ENCODE data around the gene PIK3CG. TPM values are rescaled to one million over a fixed set of nuclear protein-coding genes. Genes with fewer than 3 reads are reported as not detected.
"Not testable (repeated sequence)": the region's sequence is repeated elsewhere in the genome, so short reads cannot be mapped to it uniquely, and the experiment has no call there.

Gene PIK3CG
- total and polyA plus RNA-seq, 11 donors, result 0.15 to 11.0 (median 1.6) TPM

DNA sequence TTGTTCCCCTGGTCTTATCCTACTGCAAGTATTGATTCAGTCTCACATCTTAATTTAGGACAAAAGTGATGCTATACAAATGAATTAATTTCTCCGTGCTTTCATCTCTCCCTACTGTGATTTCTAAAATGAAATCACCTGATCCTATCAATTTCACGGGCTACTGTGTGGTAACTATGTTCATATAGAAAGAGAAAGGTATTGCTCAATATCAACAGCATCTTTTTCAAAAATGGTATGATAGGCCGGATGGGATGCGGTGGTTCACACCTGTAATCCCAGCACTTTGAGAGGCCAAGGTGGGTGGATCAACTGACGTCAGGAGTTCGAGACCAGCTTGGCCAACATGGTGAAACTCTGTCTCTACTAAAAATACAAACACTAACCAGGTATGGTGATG, 71.2 kb downstream of the PIK3CG start:
- Histone ChIP-seq H3K27me3 (no peaks in the 10 kb centered on the region), H3K4me1 (no peaks in the 10 kb centered on the region), H3K4me3 (no peak overlapping the region), H3K27ac (no peak overlapping the region), H3K36me3 (no peaks in the 10 kb centered on the region), H3K9me3 (no peaks in the 10 kb centered on the region)
- no peak for TF ChIP-seq POLR2A (IDR thresholded peaks at IDR 0.05)
- TF ChIP-seq, protein P1, sequence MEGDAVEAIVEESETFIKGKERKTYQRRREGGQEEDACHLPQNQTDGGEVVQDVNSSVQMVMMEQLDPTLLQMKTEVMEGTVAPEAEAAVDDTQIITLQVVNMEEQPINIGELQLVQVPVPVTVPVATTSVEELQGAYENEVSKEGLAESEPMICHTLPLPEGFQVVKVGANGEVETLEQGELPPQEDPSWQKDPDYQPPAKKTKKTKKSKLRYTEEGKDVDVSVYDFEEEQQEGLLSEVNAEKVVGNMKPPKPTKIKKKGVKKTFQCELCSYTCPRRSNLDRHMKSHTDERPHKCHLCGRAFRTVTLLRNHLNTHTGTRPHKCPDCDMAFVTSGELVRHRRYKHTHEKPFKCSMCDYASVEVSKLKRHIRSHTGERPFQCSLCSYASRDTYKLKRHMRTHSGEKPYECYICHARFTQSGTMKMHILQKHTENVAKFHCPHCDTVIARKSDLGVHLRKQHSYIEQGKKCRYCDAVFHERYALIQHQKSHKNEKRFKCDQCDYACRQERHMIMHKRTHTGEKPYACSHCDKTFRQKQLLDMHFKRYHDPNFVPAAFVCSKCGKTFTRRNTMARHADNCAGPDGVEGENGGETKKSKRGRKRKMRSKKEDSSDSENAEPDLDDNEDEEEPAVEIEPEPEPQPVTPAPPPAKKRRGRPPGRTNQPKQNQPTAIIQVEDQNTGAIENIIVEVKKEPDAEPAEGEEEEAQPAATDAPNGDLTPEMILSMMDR (IDR thresholded peaks at IDR 0.05), result no peak
- intact Hi-C loops (cut with DNase I), result no loop called here
- DNase-seq, result no peak
- no peak for ATAC-seq
- WGBS, 4 donors, result 92 to 95% (median 93%) methylated on average over 6 of the region's 6 CpGs

GRCh38 chr7:106938122-106938521, 73.0 kb downstream of the PIK3CG start:
- intact Hi-C loops (cut with DNase I); H3K9me3 ChIP-seq; H3K27ac ChIP-seq; ATAC-seq; H3K4me1 ChIP-seq; H3K4me3 ChIP-seq; DNase-seq; H3K36me3 ChIP-seq; H3K27me3 ChIP-seq: not testable (repeated sequence)
- 80 to 95% (median 90%) methylated on average over 7 of the region's 7 CpGs for WGBS, 4 donors

DNA sequence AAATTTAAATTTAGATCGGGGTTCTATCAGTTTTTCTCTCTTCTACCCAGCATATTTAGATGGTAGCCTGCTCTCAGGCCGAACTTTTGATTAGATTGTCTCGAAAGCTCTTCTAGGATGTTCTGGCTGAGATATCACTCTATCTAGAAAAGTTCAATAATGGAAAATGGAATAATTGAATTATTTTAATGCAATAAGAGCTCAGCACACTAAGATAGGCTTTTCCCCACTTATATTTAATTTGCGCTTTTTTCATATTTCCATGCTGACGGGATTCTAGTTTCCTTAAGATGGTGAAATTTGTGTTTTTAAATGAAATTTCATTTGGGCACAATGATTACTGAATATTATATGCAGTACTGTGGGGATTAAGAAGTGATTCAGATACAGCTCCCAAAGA, 73.7 kb downstream of the PIK3CG start:
- Histone ChIP-seq H3K27ac (no peak overlapping the region), H3K4me3 (no peak overlapping the region), H3K4me1 (no peaks in the 10 kb centered on the region), H3K9me3 (no peaks in the 10 kb centered on the region), H3K27me3 (no peaks in the 10 kb centered on the region), H3K36me3 (no peaks in the 10 kb centered on the region)
- intact Hi-C loops (cut with DNase I), result no loop called here
- ATAC-seq (no peak), DNase-seq (no peak)
- WGBS, 4 donors, result 89 to 93% (median 91%) methylated on average over 5 of the region's 5 CpGs
- no peak for TF ChIP-seq POLR2A (IDR thresholded peaks at IDR 0.05)
- TF ChIP-seq, protein P1 (IDR thresholded peaks at IDR 0.05), result no peak

DNA sequence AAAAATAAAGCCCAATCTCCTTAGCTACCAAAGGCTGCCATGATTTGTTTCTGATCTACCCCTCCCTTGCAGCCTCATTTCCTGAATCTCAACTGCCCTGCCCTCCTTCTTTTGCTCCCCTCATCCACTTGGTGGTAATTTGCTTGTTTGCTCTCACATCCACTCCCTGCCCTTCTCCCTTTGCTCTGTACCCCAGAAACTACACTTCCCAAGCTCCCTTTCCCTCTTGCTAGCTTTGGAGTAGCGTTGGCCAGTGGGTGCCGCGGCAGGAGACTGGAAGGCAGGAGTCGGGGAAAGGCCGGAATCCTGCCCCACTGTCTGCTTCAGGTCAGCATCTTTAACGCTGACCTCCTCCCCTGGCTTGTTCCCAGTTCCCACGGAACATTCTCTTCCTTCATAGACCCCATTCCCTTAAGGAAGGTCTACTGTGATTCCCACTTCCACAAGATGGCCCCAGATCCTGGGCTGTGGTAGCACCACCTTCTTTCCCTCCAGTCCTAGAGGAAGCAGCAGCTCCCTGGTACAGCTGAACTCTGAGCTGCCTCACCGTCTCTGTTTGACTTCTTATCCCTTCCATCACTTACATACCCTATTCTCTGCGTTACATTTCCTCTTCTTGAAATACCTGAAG, 79.1 kb downstream of the PIK3CG start:
- WGBS, 4 donors, result 72 to 88% (median 78%) methylated on average over 9 of the region's 9 CpGs
- DNase-seq (no peak), ATAC-seq (no peak)
- Histone ChIP-seq H3K36me3 (no peaks in the 10 kb centered on the region), H3K27me3 (no peaks in the 10 kb centered on the region), H3K27ac (no peak overlapping the region), H3K4me1 (no peaks in the 10 kb centered on the region), H3K9me3 (no peaks in the 10 kb centered on the region), H3K4me3 (no peak overlapping the region)
- no peak for TF ChIP-seq POLR2A (IDR thresholded peaks at IDR 0.05)
- TF ChIP-seq, protein P1 (IDR thresholded peaks at IDR 0.05), result no peak
- intact Hi-C loops (cut with DNase I), result loop anchor here in 5 of 10 donors (10.0 kb wide), 2 partner anchors 149 to 931 kb away; no protein-coding TSS in a partner anchor
